ENCODE results near the gene B3GAT1. TPM values are rescaled to one million over a fixed set of nuclear protein-coding genes. Genes with fewer than 3 reads are reported as not detected.

The B3GAT1 gene
- total RNA-seq, 1 donor from 2014 or later = 0.32 TPM

DNA sequence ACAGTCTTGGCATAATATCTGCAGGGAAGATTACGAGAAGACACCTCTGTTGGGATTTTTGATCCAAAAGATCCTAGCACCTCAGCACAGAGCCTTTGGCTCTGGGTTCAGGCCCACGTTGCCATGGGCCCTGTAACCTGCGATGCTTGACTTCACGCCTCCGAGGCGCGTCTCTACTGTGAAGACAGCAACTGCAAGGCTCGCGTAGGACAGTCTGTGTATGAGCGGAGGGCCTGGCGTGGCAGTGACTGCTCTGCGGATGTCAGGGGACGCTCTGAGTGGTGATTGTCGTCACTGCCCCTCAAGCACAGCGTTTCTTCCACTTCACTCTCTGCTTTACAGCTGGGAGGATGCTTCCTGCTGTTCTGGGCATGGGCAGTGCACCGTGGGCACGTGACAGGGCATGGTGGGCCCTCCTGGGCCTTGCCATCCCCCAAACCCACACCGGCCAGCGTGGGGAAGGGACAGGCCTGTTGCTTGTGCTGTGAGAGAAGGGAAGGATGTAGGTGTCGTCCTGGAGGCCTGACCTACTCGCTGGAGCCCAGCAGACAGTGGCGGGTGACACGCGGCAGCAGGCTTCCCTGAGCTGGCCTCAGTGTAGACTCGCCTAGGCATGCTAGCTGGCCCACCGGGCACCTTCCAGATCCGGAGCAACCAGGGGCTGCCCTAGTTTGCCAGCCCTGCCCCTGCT lies 53.7 kb downstream of the B3GAT1 start:
- no peak for DNase-seq (ENCODE audit: low spot score in 2 of 2)
- no peaks in the 10 kb centered on the region for H3K4me1 ChIP-seq
- H3K27ac ChIP-seq = no peak overlapping the region
- TF ChIP-seq, protein P1, sequence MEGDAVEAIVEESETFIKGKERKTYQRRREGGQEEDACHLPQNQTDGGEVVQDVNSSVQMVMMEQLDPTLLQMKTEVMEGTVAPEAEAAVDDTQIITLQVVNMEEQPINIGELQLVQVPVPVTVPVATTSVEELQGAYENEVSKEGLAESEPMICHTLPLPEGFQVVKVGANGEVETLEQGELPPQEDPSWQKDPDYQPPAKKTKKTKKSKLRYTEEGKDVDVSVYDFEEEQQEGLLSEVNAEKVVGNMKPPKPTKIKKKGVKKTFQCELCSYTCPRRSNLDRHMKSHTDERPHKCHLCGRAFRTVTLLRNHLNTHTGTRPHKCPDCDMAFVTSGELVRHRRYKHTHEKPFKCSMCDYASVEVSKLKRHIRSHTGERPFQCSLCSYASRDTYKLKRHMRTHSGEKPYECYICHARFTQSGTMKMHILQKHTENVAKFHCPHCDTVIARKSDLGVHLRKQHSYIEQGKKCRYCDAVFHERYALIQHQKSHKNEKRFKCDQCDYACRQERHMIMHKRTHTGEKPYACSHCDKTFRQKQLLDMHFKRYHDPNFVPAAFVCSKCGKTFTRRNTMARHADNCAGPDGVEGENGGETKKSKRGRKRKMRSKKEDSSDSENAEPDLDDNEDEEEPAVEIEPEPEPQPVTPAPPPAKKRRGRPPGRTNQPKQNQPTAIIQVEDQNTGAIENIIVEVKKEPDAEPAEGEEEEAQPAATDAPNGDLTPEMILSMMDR (IDR thresholded peaks at IDR 0.05) = no peak
- no peaks in the 10 kb centered on the region for H3K27me3 ChIP-seq
- H3K9me3 ChIP-seq = no peaks in the 10 kb centered on the region
- no peaks in the 10 kb centered on the region for H3K36me3 ChIP-seq
- H3K4me3 ChIP-seq = no peak overlapping the region
- intact Hi-C loops (cut with DNase I) = no loop called here

DNA sequence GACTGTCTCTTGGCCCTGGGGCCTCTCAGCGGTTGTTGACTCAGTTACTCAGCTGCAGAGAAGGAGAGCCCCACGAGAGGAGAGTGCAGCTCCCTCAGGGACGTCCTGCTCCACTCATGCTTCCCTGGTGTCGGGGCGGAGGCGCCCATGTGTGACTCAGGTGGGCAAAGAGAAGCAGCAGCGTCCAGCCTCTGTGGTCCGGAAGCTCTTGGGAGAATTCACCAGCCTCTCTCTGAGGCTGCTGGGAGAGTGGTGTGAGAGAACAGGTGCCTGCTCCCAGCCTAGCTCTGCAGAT lies 54.5 kb downstream of the B3GAT1 start:
- intact Hi-C loops (cut with DNase I) = no loop called here
- Histone ChIP-seq H3K36me3 (no peaks in the 10 kb centered on the region), H3K27ac (no peak overlapping the region), H3K9me3 (no peaks in the 10 kb centered on the region), H3K27me3 (no peaks in the 10 kb centered on the region), H3K4me1 (no peaks in the 10 kb centered on the region), H3K4me3 (no peak overlapping the region)
- DNase-seq (ENCODE audit: low spot score in 2 of 2) = no peak
- TF ChIP-seq, protein P1 (IDR thresholded peaks at IDR 0.05) = no peak

DNA sequence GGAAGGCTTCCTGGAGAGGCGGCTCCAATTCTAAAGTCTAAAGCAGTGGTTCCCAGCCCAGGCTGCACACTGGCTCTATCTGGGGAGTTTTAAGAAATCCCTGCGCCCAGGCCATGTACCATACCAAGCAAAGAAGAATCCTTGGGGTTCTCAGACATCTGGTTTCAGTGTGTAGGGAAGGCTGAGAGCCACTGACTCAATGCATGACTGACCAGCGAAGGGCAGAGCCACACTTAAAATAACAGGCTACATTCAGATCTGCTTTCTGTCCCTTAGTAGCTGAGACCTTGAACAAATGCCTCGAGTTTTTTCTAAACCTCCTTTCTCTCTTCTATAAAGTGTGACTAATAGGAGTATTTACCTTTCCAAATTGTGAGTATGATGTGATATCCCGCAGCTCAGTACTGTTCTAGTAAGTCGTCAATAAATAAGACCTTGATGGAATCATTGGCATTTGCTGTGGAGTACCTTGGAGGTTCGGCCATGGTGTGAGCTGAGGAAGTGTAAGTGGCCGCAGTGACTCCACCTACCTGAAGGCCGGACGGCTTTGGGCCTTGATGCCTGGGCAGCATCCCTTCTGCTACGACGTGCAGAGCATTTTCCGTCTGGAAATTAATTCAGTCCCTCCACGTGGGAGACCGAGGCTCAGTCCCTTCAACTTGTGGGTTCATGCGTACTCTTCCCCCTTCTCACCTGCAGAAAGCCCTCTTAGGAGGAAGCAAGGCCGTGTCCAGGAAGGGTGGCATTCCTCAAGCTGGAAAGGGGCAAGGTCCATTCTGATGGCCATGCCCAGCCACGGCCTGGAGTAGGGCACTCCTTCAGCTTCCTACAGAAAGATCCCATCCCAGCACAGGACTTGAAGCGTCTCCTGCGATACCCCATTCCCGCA lies 55.1 kb downstream of the B3GAT1 start:
- H3K27ac ChIP-seq = no peak overlapping the region
- TF ChIP-seq, protein P1 (IDR thresholded peaks at IDR 0.05) = no peak
- H3K4me3 ChIP-seq = no peak overlapping the region
- H3K4me1 ChIP-seq = no peaks in the 10 kb centered on the region
- H3K9me3 ChIP-seq = no peaks in the 10 kb centered on the region
- no peak for DNase-seq (ENCODE audit: low spot score in 2 of 2)
- intact Hi-C loops (cut with DNase I) = no loop called here
- H3K27me3 ChIP-seq = no peaks in the 10 kb centered on the region
- no peaks in the 10 kb centered on the region for H3K36me3 ChIP-seq

DNA sequence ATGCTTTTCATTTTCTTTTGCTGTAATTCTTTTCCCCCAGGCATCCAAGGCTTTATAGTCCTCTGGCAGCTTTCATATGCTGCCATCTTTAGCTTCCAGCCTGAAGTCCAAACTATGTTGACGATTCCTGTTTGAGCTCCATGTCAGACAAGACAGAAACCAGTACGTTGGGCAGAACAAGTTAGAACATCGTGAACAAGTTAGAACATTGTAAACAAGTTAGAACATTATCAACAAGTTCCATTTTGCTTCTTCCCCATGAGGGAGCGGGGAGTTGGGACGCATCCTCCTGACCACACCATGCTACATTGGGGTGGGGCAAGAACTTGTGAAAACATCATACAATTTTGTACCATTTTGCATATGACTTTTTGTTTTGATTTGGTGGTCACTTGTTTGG lies 56.4 kb downstream of the B3GAT1 start:
- Histone ChIP-seq H3K27ac (no peak overlapping the region), H3K9me3 (no peaks in the 10 kb centered on the region), H3K36me3 (no peaks in the 10 kb centered on the region), H3K4me1 (no peaks in the 10 kb centered on the region), H3K27me3 (no peaks in the 10 kb centered on the region), H3K4me3 (no peak overlapping the region)
- TF ChIP-seq, protein P1 (IDR thresholded peaks at IDR 0.05) = no peak
- no peak for DNase-seq (ENCODE audit: low spot score in 2 of 2)
- intact Hi-C loops (cut with DNase I) = no loop called here

DNA sequence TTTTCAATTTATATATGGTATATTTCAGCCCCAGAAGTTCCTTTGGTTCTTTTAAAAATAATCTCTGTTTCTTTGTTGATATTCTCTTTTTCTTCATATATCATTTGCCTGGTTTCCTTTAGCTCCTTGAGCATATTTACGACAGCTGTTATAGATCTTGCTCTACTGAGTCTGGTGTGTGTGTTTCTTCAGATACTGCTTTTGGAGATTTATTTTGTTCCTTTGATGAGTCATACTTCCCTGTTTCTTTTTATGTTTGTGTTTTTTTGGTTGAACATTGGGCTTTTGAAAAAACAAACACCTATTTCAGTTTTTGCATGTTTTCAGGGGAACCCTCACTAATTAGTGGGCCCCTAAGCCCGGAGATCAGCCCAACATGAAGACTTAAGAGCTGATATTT lies 56.9 kb downstream of the B3GAT1 start:
- DNase-seq (ENCODE audit: low spot score in 2 of 2) = no peak
- H3K36me3 ChIP-seq = no peaks in the 10 kb centered on the region
- H3K27ac ChIP-seq = no peak overlapping the region
- no peaks in the 10 kb centered on the region for H3K9me3 ChIP-seq
- intact Hi-C loops (cut with DNase I) = no loop called here
- TF ChIP-seq, protein P1 (IDR thresholded peaks at IDR 0.05) = no peak
- H3K27me3 ChIP-seq = no peaks in the 10 kb centered on the region
- H3K4me3 ChIP-seq = no peak overlapping the region
- H3K4me1 ChIP-seq = no peaks in the 10 kb centered on the region

Data from ascending aorta (tissue), 2 donors.